BLaER1 (cell line): Measurements from ENCODE around the gene MAGI1.
"Not testable (repeated sequence)": the region's sequence is repeated elsewhere in the genome, so short reads cannot be mapped to it uniquely, and the experiment has no call there.

Source experiments
- H3K27ac ChIP-seq: shearing (Covaris generic); formaldehyde crosslinking; 2 replicates; pipeline ENCODE4 v1.8.1; 2022
- H3K27me3 ChIP-seq: shearing (Covaris generic); formaldehyde crosslinking; 2 replicates; pipeline ENCODE4 v1.8.1; 2022
- H3K36me3 ChIP-seq: shearing (Covaris generic); formaldehyde crosslinking; 2 replicates; pipeline ENCODE4 v1.8.1; 2022
- H3K4me1 ChIP-seq: shearing (Covaris generic); formaldehyde crosslinking; 2 replicates; pipeline ENCODE4 v1.8.1; 2022
- H3K4me2 ChIP-seq: shearing (Covaris generic); formaldehyde crosslinking; 2 replicates; pipeline ENCODE4 v1.8.1; 2022
- H3K4me3 ChIP-seq: shearing (Covaris generic); formaldehyde crosslinking; 2 replicates; pipeline ENCODE4 v1.8.1; 2022
- H3K9ac ChIP-seq: shearing (Covaris generic); formaldehyde crosslinking; 2 replicates; pipeline ENCODE4 v1.8.1; 2022
- H3K9me3 ChIP-seq: shearing (Covaris generic); formaldehyde crosslinking; 2 replicates; pipeline ENCODE4 v1.8.1; 2022
- H4K20me1 ChIP-seq: shearing (Covaris generic); formaldehyde crosslinking; 2 replicates; pipeline ENCODE4 v1.8.1; 2022
- Cebpa-rat ChIP-seq: shearing (Covaris generic); IDR thresholded peaks from 2 replicates; pipeline ENCODE4 v1.8.1; 2022

Gene MAGI1

GRCh38 chr3:65557899-65558564 lies 480.7 kb downstream of the MAGI1 start:
- H3K4me2 ChIP-seq = peak overlapping the region; percentile 16; the same call in 1 of the 2 replicates
- H3K27ac ChIP-seq = peak overlapping the region; percentile 37; the same call in 1 of the 2 replicates
- H3K4me3 ChIP-seq = no peak overlapping the region
- peaks cover 43% of the 10 kb centered on the region for H3K9me3 ChIP-seq
- TF ChIP-seq Cebpa-rat = no peak
- H3K9ac ChIP-seq = no peak overlapping the region
- H3K36me3 ChIP-seq = peaks cover 5% of the 10 kb centered on the region; the same call in 1 of the 2 replicates
- peaks cover 59% of the 10 kb centered on the region for H3K4me1 ChIP-seq
- no peaks in the 10 kb centered on the region for H4K20me1 ChIP-seq
- no peaks in the 10 kb centered on the region for H3K27me3 ChIP-seq

GRCh38 chr3:65556934-65557577 lies 481.7 kb downstream of the MAGI1 start:
- no peak overlapping the region for H3K4me3 ChIP-seq
- no peaks in the 10 kb centered on the region for H3K27me3 ChIP-seq
- H3K4me1 ChIP-seq = peaks cover 59% of the 10 kb centered on the region
- no peak overlapping the region for H3K4me2 ChIP-seq
- H3K9me3 ChIP-seq = peaks cover 43% of the 10 kb centered on the region
- no peak overlapping the region for H3K27ac ChIP-seq
- TF ChIP-seq Cebpa-rat = no peak
- no peaks in the 10 kb centered on the region for H4K20me1 ChIP-seq
- H3K9ac ChIP-seq = no peak overlapping the region
- H3K36me3 ChIP-seq = peaks cover 5% of the 10 kb centered on the region; the same call in 1 of the 2 replicates

- Histone ChIP-seq H3K36me3 (0 out of 2 replicates have a peak, but pooled peaks cover 3% of the 10 kb centered on the region), H3K4me2 (no peak overlapping the region), H3K9ac (no peak overlapping the region), H3K9me3 (peaks cover 54% of the 10 kb centered on the region), H3K27me3 (no peaks in the 10 kb centered on the region), H3K27ac (peak overlapping the region; percentile 27; the same call in 1 of the 2 replicates), H4K20me1 (no peaks in the 10 kb centered on the region), H3K4me1 (peaks cover 34% of the 10 kb centered on the region), H3K4me3 (no peak overlapping the region)
- no peak for TF ChIP-seq Cebpa-rat
Measured at GRCh38 chr3:65552434-65552833, 486.3 kb downstream of the MAGI1 start.

GRCh38 chr3:65551945-65552344 lies 486.8 kb downstream of the MAGI1 start:
- TF ChIP-seq Cebpa-rat = no peak
- H3K27ac ChIP-seq = peak overlapping the region; percentile 27; the same call in 1 of the 2 replicates
- H3K9me3 ChIP-seq = peaks cover 49% of the 10 kb centered on the region
- H3K4me1 ChIP-seq = peaks cover 34% of the 10 kb centered on the region
- H3K9ac ChIP-seq = no peak overlapping the region
- H3K36me3 ChIP-seq = 0 out of 2 replicates have a peak, but pooled peaks cover 3% of the 10 kb centered on the region
- H4K20me1 ChIP-seq = no peaks in the 10 kb centered on the region
- H3K4me2 ChIP-seq = no peak overlapping the region
- no peak overlapping the region for H3K4me3 ChIP-seq
- H3K27me3 ChIP-seq = no peaks in the 10 kb centered on the region

GRCh38 chr3:65550137-65550536 lies 488.6 kb downstream of the MAGI1 start:
- H3K27me3 ChIP-seq = no peaks in the 10 kb centered on the region
- no peak overlapping the region for H3K9ac ChIP-seq
- H3K27ac ChIP-seq = no peak overlapping the region
- H3K9me3 ChIP-seq = peaks cover 38% of the 10 kb centered on the region
- peaks cover 51% of the 10 kb centered on the region for H3K4me1 ChIP-seq
- H3K36me3 ChIP-seq = 0 out of 2 replicates have a peak, but pooled peaks cover 3% of the 10 kb centered on the region
- no peaks in the 10 kb centered on the region for H4K20me1 ChIP-seq
- TF ChIP-seq Cebpa-rat = no peak
- no peak overlapping the region for H3K4me3 ChIP-seq
- H3K4me2 ChIP-seq = no peak overlapping the region

GRCh38 chr3:65549626-65549959 lies 489.1 kb downstream of the MAGI1 start:
- H3K4me1 ChIP-seq = peaks cover 57% of the 10 kb centered on the region
- 0 out of 2 replicates have a peak, but pooled peaks cover 3% of the 10 kb centered on the region for H3K36me3 ChIP-seq
- H3K9ac ChIP-seq = no peak overlapping the region
- TF ChIP-seq Cebpa-rat = no peak
- H4K20me1 ChIP-seq = no peaks in the 10 kb centered on the region
- no peak overlapping the region for H3K27ac ChIP-seq
- H3K4me3 ChIP-seq = no peak overlapping the region
- no peaks in the 10 kb centered on the region for H3K27me3 ChIP-seq
- H3K4me2 ChIP-seq = no peak overlapping the region
- H3K9me3 ChIP-seq = peaks cover 35% of the 10 kb centered on the region

GRCh38 chr3:65548848-65549625 lies 489.7 kb downstream of the MAGI1 start:
- Histone ChIP-seq H3K4me3 (peak overlapping the region; percentile 7; the same call in 1 of the 2 replicates), H3K9ac (no peak overlapping the region), H3K27ac (no peak overlapping the region; the same call in 1 of the 2 replicates), H3K9me3 (peaks cover 30% of the 10 kb centered on the region), H3K36me3 (0 out of 2 replicates have a peak, but pooled peaks cover 3% of the 10 kb centered on the region), H3K27me3 (no peaks in the 10 kb centered on the region), H3K4me2 (peak overlapping the region; percentile 66; the same call in 1 of the 2 replicates), H4K20me1 (no peaks in the 10 kb centered on the region), H3K4me1 (peaks cover 62% of the 10 kb centered on the region)
- TF ChIP-seq Cebpa-rat = no peak

GRCh38 chr3:65545429-65545828 lies 493.3 kb downstream of the MAGI1 start:
- Histone ChIP-seq H3K36me3 (0 out of 2 replicates have a peak, but pooled peaks cover 3% of the 10 kb centered on the region), H3K9me3 (peaks cover 33% of the 10 kb centered on the region), H3K9ac (no peak overlapping the region), H3K4me1 (peaks cover 64% of the 10 kb centered on the region), H3K27me3 (no peaks in the 10 kb centered on the region), H3K27ac (no peak overlapping the region), H3K4me3 (no peak overlapping the region), H3K4me2 (peak overlapping the region; percentile 56; the same call in 1 of the 2 replicates), H4K20me1 (no peaks in the 10 kb centered on the region)
- no peak for TF ChIP-seq Cebpa-rat

- H4K20me1 ChIP-seq, H3K4me3 ChIP-seq, H3K4me2 ChIP-seq, H3K9ac ChIP-seq, H3K27me3 ChIP-seq, H3K36me3 ChIP-seq, H3K27ac ChIP-seq: not testable (repeated sequence)
- peaks cover 33% of the 10 kb centered on the region for H3K9me3 ChIP-seq
- H3K4me1 ChIP-seq = peaks cover 80% of the 10 kb centered on the region
Measured at GRCh38 chr3:65543391-65543790, 495.3 kb downstream of the MAGI1 start.
